CD4-positive, alpha-beta T cell treated with Interferon alpha-2 for 1 hour (primary cell): Measurements from ENCODE around the gene PHF23.

Experiments
- DNase-seq, 2 donors: peaks; one replicate each; pipeline ENCODE4 v3.0.0-alpha.2; 2020 to 2022

PHF23 gene

DNA sequence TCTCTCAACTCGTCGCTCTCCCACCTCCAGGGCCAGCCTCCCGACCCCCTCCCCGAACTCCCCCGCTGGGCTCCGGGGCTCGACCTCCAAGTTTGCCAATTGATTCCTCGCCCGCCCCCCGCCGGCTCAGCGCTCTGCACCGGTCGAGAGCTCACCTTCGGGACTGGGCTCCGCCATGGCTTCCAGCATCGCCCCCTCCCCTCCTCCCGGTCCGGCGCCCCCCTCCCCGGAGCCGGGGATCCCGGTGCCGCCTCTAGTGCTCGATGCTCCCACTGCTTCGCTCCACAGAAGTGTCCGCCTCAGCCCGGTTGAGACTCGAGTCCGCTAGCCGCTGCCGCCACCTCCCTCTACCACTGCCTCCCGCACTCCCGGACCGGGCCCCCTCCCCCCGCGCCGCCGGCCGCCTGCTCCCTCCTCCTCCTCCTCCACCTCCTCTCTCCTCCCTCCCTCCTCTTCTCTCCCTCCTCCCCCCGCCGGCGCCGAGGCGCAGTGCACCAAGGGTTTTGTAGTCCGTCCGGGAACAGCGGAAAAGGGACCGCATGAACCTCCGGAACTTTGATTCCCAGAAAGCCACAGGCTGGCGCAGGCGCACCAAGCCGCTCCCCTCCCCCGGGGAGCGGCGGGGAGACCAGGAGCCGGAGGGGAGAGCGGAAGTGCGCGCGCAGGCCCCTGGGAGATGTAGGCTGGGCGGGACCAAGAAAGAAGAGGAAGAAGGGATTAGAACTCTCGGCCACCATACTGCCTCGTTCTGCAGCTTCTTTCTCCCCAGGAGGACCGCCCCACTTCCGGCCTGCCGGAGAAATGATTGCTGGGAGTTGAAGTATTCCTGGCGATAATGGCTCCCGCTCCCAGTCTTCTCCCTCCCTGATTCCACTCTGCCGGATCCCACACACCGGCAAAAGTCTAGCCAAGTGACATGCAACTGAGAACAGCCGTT lies at the start of gene PHF23:
Gene PHF23, minus strand, starts transcription at position 367 of the 937 bp plus-strand sequence. Its CDS starts 178 bp downstream, at position 189.
- DNase-seq = peak; percentile 99

GRCh38 chr17:7285679-7286078 lies 46.4 kb upstream of the PHF23 start:
- no peak for DNase-seq

- no peak for DNase-seq
These were observed 45.7 kb upstream of the PHF23 start for GRCh38 chr17:7284911-7285310.

- no peak for DNase-seq
These were observed 44.4 kb upstream of the PHF23 start for GRCh38 chr17:7283471-7284216.

DNA sequence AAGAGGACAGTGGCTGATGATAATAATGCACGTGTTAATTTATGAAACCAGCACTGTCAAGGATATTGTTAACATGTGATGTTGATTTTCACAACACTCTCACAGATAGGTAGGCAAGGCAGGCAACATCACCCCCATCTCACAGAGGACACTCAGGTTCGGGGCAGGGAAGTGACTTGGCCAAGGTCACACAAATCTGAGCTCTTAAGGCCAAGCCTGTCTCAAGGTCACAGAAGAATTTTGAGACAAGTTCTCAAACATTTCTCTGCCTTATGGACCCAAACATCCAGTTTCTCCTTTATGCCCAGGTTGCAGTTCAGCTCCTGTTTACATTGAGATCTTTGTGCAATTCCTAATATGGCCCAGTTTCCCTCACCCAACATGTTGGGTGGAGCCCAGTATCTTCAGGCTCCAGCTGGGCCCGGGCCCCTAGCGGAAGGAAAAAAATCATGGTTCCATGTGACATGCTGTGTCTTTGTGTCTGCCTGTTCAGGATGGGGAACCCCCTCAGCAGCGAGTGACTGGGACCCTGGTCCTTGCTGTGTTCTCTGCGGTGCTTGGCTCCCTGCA lies 43.6 kb upstream of the PHF23 start:
- DNase-seq = no peak

GRCh38 chr17:7281953-7282751 lies 42.9 kb upstream of the PHF23 start:
- no peak for DNase-seq

GRCh38 chr17:7281074-7281952 lies 42.1 kb upstream of the PHF23 start, which contains the start of gene SLC2A4:
SLC2A4 (plus strand) TSS chr17:7281718; CDS start chr17:7281935, 217 bp downstream.
- peak; percentile 88 to 90 for DNase-seq

GRCh38 chr17:7280519-7281073 lies 41.3 kb upstream of the PHF23 start:
- peak; percentile 79 to 90 for DNase-seq

DNA sequence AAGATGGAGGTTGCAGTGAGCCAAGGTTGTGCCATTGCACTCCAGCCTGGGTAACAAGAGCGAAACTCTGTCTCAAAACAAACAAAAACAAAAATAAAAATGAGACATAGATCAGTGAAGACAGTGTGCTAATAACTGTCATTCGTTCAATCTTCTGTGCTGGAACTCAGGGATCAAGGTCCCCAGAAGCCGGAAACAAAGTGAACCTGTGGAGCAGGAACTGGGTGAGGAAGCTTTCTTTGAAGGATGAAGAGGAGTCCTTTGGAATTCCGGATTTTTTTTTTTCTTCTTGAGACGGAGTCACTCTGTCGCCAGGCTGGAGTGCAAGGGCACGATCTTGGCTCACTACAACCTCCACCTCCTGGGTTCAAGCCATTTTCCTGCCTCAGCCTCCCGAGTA lies 40.2 kb upstream of the PHF23 start:
- DNase-seq = no peak

- DNase-seq = no peak
These were observed 27.5 kb upstream of the PHF23 start for GRCh38 chr17:7266784-7267183.

DNA sequence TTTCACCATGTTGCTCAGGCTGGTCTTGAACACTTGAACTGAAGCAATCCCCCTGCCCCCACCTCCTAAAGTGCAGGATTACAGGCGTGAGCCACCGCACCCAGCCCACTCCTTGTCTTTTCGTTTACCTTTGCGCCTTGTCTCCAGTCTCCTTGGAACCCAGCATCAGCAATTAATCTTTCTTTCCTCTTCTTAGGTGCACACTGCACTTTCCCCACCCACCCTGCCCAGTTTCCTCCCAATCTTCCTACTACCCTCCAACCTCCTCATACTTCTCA lies 24.5 kb upstream of the PHF23 start:
- no peak for DNase-seq

GRCh38 chr17:7262935-7263800 lies 23.9 kb upstream of the PHF23 start:
- no peak for DNase-seq

DNA sequence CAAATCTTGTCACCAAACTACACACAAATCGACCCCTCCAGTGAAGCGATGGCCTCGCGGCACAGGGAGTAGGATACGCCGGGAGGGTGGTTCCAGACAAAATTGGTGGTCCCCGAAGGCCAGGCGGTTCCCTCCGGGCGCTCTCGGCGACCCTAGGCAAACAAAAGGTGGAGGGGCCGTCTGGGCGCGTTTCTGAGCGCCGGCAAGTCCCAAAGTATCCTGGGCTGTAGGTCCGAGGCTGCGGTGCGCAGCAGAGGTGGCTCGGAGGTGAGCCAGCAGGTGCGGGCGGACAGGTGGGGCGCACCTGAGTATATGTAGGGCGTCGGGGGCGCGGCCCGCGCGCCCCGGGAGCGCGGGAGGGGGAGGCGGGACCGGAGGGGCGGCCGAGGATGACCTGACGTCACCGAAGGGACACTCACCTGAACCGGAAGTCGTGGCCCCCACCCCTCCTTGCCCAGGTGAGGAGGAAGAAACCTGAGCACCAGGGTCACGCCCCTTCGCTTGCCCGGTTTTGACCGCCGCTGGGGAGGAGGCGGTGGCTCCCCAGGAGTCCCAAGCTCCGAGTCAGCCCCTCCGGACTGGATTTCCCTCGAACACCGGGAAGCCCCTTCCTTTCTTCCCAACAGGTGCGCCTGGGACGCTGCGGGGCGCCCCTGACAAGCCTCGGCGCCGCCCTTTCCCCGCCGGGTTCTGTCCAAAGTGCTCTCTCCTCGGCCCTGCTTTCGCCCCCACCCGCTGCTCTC lies 23.1 kb upstream of the PHF23 start, which contains the start of gene CLDN7:
Gene CLDN7, minus strand, starts transcription at position 287 of the 743 bp plus-strand sequence. CDS start 435 bp downstream, outside the sequence.
- no peak for DNase-seq

GRCh38 chr17:7261379-7262191 lies 22.3 kb upstream of the PHF23 start:
- peak in 1 of 2 donors; percentile 40 for DNase-seq

- DNase-seq = peak in 1 of 2 donors; percentile 49
These were observed 21.6 kb upstream of the PHF23 start for GRCh38 chr17:7260651-7261378.

DNA sequence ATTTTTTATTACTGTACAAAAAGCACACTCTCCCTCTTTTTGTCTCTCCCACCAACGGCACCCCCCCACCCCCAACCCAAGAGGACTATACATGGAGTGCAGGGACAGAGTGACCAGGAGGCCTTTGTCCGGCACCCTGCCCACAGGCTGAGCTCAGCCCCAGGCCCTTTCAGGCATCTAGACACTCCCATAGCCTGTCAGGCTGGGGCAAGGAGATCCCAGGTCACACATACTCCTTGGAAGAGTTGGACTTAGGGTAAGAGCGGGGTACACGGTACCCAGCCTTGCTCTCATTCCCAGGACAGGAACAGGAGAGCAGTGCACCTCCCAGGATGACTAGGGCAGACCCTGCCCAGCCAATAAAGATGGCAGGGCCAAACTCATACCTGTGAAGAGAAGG lies 20.9 kb upstream of the PHF23 start:
- no peak for DNase-seq

DNA sequence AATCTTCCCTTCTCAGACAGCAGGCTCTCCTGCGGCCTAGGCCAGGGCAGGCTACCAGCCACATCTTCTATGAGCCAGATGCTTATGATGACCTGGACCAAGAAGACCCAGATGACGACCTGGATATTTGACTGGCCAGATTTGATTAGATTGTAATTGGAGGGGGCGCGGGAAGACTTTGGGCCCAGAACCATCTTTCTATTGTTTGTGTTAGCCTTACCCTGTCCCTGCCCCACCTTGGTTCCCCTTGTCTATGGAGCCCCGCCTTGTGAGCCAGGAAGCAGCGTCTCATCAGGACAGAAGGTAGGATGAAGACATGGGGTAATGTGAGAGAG lies 20.3 kb upstream of the PHF23 start:
- DNase-seq = no peak
